Loucy (cell line): Measurements from ENCODE around the gene PNMA6E.

Experiments
- H2AFZ ChIP-seq: fragments of 200-600 bp; sonication (generic); 2 replicates; pipeline ENCODE4 v1.6.0; 2016; ENCODE audit warnings: antibody characterized with exemption, mild to moderate bottlenecking, low read length, moderate library complexity
- H3F3A ChIP-seq: fragments of 200-600 bp; 2 replicates; pipeline ENCODE4 v1.6.0; 2016; ENCODE audit warnings: antibody characterized with exemption, low read depth, mild to moderate bottlenecking
- H3K27me3 ChIP-seq: fragments of 200-600 bp; sonication (generic); 2 replicates; pipeline ENCODE4 v1.6.1; 2014; ENCODE audit warnings: low read length, mild to moderate bottlenecking; ENCODE audit not compliant: insufficient read depth, poor library complexity, severe bottlenecking
- H3K36me3 ChIP-seq: fragments of 200-600 bp; sonication (generic); 2 replicates; pipeline ENCODE4 v1.6.1; 2016; ENCODE audit warnings: low read length; ENCODE audit not compliant: insufficient read depth
- H3K4me1 ChIP-seq: fragments of 200-600 bp; sonication (generic); 2 replicates; pipeline ENCODE4 v1.5.1; 2014; ENCODE audit warnings: low read length, mild to moderate bottlenecking; ENCODE audit not compliant: insufficient read depth, poor library complexity, severe bottlenecking
- H3K4me2 ChIP-seq: fragments of 200-600 bp; sonication (generic); 2 replicates; pipeline ENCODE4 v1.6.0; 2014; ENCODE audit warnings: antibody characterized with exemption, low read length, low read depth, mild to moderate bottlenecking; ENCODE audit not compliant: poor library complexity, severe bottlenecking
- H3K4me3 ChIP-seq: fragments of 200-600 bp; sonication (generic); 2 replicates; pipeline ENCODE4 v1.5.1; 2014; ENCODE audit warnings: low read length, mild to moderate bottlenecking, mixed read lengths; ENCODE audit not compliant: poor library complexity, severe bottlenecking
- H3K79me2 ChIP-seq: fragments of 200-600 bp; sonication (generic); 2 replicates; pipeline ENCODE4 v1.6.1; 2014; ENCODE audit warnings: low read length; ENCODE audit not compliant: insufficient read depth
- H3K9ac ChIP-seq: fragments of 200-600 bp; sonication (generic); 2 replicates; pipeline ENCODE4 v1.6.0; 2014; ENCODE audit warnings: mild to moderate bottlenecking, low read depth, low read length, moderate library complexity; ENCODE audit not compliant: poor library complexity, severe bottlenecking
- H3K9me2 ChIP-seq: fragments of 200-600 bp; sonication (generic); replicated peaks from 2 replicates; pipeline ENCODE4 v1.6.1; 2016; ENCODE audit warnings: low read depth, low read length, mixed read lengths
- H3K9me3 ChIP-seq: fragments of 200-600 bp; sonication (generic); 2 replicates; pipeline ENCODE4 v1.6.1; 2014; ENCODE audit warnings: mild to moderate bottlenecking, antibody characterized with exemption, low read length, low read depth; ENCODE audit not compliant: insufficient read depth
- H4K20me1 ChIP-seq: fragments of 200-600 bp; sonication (generic); 2 replicates; pipeline ENCODE4 v1.6.0; 2014; ENCODE audit warnings: antibody characterized with exemption, low read length, mild to moderate bottlenecking; ENCODE audit not compliant: insufficient read depth, poor library complexity, severe bottlenecking
- EZH2phosphoT487 ChIP-seq: fragments of 200-600 bp; IDR thresholded peaks from 2 replicates; pipeline ENCODE4 v1.6.1; 2018; ENCODE audit warnings: antibody characterized with exemption, mild to moderate bottlenecking, moderate library complexity, borderline replicate concordance
- TF ChIP-seq, protein P1 (sequence below): fragments of 200-600 bp; sonication (generic); conservative IDR thresholded peaks from 2 replicates; pipeline ENCODE4 v1.5.1; 2014; ENCODE audit warnings: mild to moderate bottlenecking, antibody characterized with exemption, low read length

The PNMA6E gene

GRCh38 chrX:153435845-153436244, 34.7 kb upstream of the PNMA6E start:
- H3K9me2 ChIP-seq = no peaks in the 10 kb centered on the region
- no peak overlapping the region for H2AFZ ChIP-seq
- no peak overlapping the region for H3K9ac ChIP-seq
- no peaks in the 10 kb centered on the region for H3K79me2 ChIP-seq
- no peaks in the 10 kb centered on the region for H3K27me3 ChIP-seq
- no peaks in the 10 kb centered on the region for H4K20me1 ChIP-seq
- H3F3A ChIP-seq = no peaks in the 10 kb centered on the region
- no peak overlapping the region for H3K4me2 ChIP-seq
- H3K4me3 ChIP-seq = no peak overlapping the region
- no peaks in the 10 kb centered on the region for H3K36me3 ChIP-seq
- H3K4me1 ChIP-seq = no peaks in the 10 kb centered on the region
- TF ChIP-seq, protein P1, sequence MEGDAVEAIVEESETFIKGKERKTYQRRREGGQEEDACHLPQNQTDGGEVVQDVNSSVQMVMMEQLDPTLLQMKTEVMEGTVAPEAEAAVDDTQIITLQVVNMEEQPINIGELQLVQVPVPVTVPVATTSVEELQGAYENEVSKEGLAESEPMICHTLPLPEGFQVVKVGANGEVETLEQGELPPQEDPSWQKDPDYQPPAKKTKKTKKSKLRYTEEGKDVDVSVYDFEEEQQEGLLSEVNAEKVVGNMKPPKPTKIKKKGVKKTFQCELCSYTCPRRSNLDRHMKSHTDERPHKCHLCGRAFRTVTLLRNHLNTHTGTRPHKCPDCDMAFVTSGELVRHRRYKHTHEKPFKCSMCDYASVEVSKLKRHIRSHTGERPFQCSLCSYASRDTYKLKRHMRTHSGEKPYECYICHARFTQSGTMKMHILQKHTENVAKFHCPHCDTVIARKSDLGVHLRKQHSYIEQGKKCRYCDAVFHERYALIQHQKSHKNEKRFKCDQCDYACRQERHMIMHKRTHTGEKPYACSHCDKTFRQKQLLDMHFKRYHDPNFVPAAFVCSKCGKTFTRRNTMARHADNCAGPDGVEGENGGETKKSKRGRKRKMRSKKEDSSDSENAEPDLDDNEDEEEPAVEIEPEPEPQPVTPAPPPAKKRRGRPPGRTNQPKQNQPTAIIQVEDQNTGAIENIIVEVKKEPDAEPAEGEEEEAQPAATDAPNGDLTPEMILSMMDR = no peak
- TF ChIP-seq EZH2phosphoT487 = no peak
- no peaks in the 10 kb centered on the region for H3K9me3 ChIP-seq

GRCh38 chrX:153434801-153435200, 33.7 kb upstream of the PNMA6E start:
- Histone ChIP-seq H3K4me1 (no peaks in the 10 kb centered on the region), H3K79me2 (no peaks in the 10 kb centered on the region), H3K27me3 (no peaks in the 10 kb centered on the region), H3F3A (no peaks in the 10 kb centered on the region), H3K4me3 (no peak overlapping the region), H3K36me3 (no peaks in the 10 kb centered on the region), H3K9me2 (no peaks in the 10 kb centered on the region), H3K9me3 (no peaks in the 10 kb centered on the region), H4K20me1 (no peaks in the 10 kb centered on the region), H2AFZ (no peak overlapping the region), H3K4me2 (no peak overlapping the region), H3K9ac (no peak overlapping the region)
- TF ChIP-seq, protein P1 = no peak
- no peak for TF ChIP-seq EZH2phosphoT487

- Histone ChIP-seq H3K27me3 (no peaks in the 10 kb centered on the region), H3K36me3 (no peaks in the 10 kb centered on the region), H3K4me1 (no peaks in the 10 kb centered on the region), H2AFZ (no peak overlapping the region), H3K4me3 (no peak overlapping the region), H3K9me3 (no peaks in the 10 kb centered on the region), H3K4me2 (no peak overlapping the region), H4K20me1 (no peaks in the 10 kb centered on the region), H3K79me2 (no peaks in the 10 kb centered on the region), H3K9ac (no peak overlapping the region), H3F3A (no peaks in the 10 kb centered on the region), H3K9me2 (no peaks in the 10 kb centered on the region)
- no peak for TF ChIP-seq EZH2phosphoT487
- TF ChIP-seq, protein P1 = no peak
These were observed 32.7 kb upstream of the PNMA6E start for GRCh38 chrX:153433781-153434285.
